ENCODE measurements around the gene CRIP1.

GRCh38 chr14:105455766-105456660, 30.7 kb upstream of the CRIP1 start:
- no peak for TF ChIP-seq CTCF (IDR thresholded peaks at IDR 0.05)
- no peak for TF ChIP-seq EP300 (IDR thresholded peaks at IDR 0.05)
- TF ChIP-seq POLR2A (IDR thresholded peaks at IDR 0.05): no peak

Measured in sigmoid colon (tissue), 4 donors.